RPMI8226 (cell line): ENCODE measurements around the gene RABEP2.
A peak's percentile ranks its signal among the peaks of the same experiment; 100 is the strongest.
"Not testable (repeated sequence)": the region's sequence is repeated elsewhere in the genome, so short reads cannot be mapped to it uniquely, and the experiment has no call there.

Experiments used
- DNase-seq: peaks from one replicate; pipeline ENCODE4 v3.0.0-alpha.2; 2015

The RABEP2 gene

DNA sequence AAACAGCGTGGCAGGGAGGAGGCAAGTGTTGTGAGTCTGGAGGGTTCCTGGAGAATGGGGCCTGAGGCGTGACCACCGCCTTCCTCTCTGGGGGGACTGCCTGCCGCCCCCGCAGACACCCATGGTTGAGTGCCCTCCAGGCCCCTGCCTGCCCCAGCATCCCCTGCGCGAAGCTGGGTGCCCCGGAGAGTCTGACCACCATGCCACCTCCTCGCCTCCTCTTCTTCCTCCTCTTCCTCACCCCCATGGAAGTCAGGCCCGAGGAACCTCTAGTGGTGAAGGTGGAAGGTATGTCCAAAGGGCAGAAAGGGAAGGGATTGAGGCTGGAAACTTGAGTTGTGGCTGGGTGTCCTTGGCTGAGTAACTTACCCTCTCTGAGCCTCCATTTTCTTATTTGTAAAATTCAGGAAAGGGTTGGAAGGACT is 6.8 kb upstream of the RABEP2 start, which contains the start of gene CD19:
Gene CD19 (plus strand): TSS at position 171 of the 425 bp plus-strand sequence. CDS start 30 bp downstream, at position 201.
- DNase-seq: no peak

DNA sequence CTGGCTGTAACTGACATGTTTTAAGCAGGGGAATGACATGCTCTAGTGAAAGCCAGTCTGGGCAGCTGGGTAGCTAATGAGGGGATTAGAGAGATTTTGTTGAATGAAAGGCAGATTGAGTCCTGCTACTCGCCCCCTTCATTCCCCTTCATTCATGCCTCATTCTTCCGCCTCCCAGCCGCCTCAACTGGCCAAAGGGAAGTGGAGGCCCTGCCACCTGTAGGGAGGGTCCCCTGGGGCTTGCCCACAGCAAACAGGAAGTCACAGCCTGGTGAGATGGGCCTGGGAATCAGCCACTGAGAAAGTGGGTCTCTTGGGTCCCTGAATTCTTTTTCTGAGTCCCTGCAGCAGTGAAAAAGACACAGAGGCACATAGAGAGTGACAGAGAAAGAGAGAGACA is 5.6 kb upstream of the RABEP2 start:
- DNase-seq: no peak

DNA sequence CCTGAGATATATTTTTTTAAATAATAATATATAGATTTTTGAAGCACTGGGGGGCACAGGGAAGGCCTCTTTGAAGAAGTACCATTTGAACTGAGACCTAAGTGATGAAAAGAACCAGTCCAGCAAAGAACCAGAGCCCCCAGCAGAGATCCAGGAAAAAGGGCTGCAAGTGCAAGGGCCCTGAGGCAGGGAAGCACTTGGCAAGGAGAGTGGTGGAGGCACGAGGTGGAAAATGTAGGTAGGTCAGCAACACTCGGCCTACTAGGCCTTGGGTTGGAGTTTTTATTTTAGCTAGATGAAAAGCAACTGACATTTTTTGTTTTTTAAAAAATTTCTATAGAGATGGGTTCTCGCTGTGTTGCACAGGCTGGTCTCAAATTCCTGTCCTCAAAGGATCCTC is 5.2 kb upstream of the RABEP2 start:
- no peak for DNase-seq

DNA sequence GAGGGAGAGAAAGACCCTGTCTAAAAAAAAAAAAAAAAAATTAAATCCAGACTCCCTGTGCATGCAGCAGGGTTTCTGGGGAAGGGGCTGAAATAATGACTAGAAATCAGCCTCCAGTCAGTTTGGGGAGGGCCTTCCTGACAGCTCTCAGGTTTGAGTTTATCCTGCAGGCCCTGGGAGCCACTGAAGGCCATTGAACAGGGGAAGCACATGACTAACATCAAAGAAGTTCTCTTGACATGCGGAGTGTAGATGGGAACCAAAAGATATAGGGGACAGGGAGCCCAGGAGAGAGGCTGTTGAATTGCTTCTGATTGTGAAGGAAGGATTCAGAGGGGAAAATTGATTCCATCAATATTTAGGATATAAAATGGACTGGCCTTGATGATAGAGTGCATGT is 2.8 kb upstream of the RABEP2 start:
- DNase-seq: no peak

DNA sequence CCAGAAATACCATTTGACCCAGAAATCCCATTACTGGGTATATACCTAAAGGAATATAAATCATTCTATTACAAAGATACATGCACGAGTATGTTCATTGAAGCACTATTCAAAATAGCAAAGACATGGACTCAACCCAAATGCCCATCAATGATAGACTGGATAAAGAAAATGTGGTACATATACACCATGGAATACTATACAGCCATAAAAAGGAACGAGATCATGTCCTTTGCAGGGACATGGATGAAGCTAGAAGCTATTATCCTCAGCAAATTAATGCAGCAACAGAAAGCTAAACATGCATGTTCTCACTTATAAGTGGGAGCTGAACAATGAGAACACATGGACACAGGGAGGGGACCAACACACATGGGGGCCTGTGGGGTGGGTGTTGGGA is 1.2 kb upstream of the RABEP2 start:
- not testable (repeated sequence) for DNase-seq

DNA sequence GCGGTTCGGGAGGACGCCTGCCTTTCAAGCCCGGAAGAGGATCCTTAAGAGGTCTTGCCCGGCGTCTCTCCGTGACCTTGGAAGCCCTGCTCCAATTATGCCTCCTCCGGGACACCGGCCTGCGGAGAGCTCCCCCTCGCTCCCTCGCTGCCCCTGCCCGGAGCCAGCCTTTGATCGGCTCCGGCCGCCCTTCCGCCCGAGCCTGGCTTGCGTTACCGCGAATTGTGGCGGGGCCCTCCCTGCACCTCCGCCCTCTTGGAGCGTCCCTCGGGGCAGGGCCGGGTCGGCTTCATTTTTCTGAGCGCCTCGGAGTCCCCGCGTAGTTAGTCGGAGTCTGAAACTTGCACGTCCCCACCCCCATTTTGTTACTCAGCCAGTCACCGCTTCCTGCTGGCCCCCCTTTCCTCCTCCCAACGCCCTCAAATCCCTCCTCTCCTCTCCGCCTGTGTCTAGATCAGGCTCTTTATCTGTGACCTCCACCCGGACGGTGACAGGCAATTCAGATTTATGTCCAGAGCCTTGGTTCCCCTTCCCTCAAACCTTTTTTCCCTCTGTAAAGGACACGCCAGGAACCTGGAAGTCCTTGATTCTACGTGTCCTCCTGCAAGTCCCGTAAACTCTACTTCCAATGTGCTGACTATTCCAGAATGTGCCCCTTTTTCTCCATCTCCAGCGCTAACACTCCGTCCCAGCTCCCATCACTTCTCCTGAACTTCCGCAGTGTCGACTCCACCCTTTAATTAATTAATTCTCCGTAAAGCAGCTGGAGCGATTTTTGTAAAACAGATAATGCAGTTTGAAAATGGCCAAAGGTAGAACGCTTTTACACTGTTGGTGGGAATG is 569 bp upstream of the RABEP2 start:
- peak; percentile 81 for DNase-seq

DNA sequence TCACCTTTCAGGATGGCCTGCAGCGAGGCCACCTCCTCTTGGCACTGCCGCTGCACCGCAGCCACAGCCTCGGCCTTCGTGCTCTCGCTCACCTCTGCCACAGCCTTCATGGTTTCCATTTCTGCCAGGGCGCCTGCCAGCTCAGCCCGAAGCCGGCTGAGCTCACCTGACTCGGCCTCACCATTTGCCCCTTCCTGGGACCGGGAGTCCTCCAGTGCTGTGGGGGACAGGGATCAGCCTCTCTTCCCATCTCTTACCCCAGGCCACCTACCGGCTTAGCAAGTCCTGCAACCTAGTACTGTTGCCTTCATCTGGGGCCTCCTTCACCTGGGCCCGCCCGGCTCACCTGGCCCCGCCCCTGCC is 658 bp downstream of the RABEP2 start:
- DNase-seq: no peak

DNA sequence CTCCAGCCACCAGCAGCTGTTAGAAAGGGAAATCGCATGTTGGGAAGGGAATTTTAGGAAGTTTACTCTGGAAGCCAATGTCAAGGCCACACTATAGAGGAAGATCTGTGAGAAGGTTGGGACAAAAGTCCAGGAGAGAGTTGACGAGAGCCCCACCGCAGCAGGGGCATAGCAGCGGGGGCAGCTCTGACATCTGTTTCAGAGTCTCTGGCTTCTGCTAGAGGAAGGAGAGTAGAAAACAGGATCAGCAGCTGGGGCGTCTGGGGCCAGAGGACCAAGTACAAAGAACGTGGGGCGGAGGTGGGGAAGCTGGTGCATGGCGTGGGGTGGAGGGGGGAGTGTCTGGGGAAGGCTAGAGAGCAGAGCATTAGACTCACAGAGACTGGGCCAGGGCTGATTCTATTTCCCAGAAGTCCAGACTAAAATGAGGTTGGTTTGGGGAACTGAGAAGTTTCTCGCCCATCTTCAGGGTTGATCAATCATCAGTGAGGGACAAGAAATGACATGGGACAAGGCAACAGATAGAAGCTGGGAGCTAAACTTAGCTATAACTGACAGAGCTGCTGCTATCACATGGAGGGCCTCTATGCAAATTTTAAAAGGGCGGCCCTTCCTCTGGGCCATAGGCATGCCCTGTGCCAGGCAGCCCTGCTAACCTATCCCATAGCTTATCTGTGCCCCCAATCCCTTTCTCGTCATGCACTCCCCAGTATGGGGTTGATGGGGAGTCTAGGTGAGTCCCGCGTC is 1.2 kb downstream of the RABEP2 start:
- peak; percentile 78 for DNase-seq

DNA sequence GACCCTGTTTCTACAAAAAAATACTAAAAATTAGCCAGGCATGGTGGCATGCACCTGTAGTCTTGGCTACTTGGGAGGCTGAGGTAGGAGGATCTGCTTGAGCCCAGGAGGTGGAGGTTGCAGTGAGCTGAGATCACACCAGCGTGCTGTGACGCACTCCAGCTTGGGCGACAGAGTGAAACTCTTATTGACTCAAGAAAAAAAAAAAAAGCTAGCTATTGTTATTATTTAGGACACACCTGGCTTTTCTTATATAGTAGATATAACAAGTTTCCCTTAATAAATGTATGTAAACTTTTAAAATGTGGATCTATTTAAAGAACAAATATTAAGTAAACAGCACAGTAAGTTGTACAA is 1.8 kb downstream of the RABEP2 start:
- DNase-seq: no peak

DNA sequence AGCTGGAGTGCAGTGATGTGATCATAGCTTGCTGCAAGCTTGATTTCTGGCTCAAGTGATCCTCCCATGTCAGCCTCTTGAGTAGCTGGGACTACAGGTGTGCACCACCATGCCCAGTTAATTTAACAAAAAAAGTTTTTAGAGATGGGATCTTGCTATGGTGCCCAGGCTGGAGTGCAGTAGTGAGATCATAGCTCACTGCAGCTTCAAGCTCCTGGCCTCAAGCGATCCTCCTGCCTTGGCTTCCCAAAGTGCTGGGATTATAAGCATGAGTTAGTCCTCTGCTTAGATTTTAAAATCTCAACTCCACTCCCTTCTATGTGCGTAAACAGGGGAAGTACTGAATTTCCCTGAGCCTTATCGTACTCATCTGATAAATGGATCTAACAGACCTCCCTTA is 6.3 kb downstream of the RABEP2 start:
- no peak for DNase-seq

DNA sequence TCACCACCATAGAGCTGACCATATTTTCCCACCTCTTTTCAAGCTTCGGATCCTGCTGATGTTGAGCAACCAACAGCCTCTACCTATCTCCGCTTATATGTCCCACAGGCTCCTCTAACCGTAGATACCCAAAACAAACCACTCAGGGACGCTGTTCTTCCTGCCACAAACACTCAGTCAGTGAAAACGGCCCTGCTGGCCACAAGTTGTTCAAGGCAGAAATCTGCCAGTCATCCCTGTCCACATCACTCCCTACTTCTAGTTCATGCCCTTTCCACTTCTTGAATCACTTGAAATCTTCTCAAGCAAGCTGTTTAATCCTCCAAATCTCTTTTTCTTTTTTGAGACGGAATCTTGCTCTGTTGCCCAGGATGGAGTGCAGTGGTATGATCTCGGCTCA is 7.9 kb downstream of the RABEP2 start:
- DNase-seq: no peak

DNA sequence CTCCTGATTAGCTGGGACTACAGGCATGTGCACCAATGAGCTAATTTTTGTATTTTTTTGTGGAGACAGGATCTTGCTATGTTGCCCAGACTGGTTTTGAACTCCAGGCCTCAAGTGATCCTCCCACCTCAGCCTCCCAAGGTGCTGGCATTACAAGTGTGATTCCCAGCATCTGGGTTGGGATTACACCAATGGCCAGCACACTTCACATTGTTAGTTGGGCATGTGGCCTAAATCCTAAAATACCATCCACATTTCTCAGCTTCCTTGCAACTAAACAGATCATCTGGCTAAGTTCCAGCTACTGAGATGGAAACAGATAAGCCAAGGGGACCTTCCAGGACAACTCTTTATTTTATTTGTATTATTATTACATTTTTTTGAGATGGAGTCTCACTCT is 9.9 kb downstream of the RABEP2 start:
- no peak for DNase-seq

DNA sequence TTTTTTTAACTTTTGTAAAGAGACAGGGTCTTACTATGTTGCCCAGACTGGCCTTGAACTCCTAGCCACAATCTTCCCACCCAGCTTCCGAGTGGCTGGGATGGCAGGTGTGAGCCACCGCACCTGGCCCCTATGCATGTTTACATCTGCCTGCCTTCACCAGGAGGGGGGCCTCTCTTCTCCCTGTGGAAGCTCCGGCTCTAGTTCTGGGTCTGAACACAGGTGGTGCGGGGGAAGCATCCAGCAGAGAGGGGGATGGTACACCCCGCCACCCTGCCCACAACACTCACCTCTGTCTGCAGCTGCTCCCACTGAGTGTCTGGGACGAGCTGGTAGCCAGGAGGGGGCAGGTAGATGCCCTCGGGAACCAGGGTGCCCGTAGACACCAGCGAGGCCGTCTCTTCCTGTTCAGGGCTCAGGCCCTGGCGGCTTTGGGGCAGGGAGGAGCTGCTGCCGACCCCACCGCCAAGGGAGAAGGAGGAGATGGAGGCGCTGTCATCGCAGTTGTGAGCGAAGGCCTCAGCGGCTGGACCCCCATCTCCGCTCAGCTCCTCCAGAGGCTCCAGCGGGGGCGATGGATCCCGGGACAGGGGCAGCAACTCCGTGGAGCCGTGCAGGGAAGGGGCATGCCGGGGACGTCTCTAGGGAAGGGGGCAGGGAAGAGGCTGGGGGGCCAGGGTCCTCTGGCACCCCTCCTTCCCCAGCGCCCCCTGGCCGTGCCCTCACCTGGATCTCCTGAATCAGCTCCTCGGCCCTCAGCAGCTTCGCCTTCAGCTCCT is 10.9 kb downstream of the RABEP2 start:
- DNase-seq: no peak

DNA sequence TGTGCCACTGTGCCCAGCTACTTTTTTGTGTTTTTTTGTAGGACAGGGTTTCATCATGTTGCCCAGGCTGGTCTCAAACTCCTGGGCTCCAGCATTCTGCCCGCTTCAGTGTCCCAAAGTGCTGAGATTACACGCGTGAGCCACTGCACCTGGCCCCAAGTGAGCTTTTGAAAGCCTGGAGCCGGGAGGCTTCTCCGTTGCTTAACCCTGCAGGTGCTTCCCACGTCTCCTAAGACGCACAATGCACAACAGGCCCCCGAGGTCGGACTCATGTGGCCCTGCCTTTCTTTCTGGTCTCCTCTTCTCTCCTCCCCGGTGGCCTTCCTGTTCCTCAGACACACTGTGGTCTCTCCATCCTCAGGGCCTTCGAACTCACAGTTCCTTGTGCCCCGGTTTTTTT is 12.5 kb downstream of the RABEP2 start:
- DNase-seq: no peak

DNA sequence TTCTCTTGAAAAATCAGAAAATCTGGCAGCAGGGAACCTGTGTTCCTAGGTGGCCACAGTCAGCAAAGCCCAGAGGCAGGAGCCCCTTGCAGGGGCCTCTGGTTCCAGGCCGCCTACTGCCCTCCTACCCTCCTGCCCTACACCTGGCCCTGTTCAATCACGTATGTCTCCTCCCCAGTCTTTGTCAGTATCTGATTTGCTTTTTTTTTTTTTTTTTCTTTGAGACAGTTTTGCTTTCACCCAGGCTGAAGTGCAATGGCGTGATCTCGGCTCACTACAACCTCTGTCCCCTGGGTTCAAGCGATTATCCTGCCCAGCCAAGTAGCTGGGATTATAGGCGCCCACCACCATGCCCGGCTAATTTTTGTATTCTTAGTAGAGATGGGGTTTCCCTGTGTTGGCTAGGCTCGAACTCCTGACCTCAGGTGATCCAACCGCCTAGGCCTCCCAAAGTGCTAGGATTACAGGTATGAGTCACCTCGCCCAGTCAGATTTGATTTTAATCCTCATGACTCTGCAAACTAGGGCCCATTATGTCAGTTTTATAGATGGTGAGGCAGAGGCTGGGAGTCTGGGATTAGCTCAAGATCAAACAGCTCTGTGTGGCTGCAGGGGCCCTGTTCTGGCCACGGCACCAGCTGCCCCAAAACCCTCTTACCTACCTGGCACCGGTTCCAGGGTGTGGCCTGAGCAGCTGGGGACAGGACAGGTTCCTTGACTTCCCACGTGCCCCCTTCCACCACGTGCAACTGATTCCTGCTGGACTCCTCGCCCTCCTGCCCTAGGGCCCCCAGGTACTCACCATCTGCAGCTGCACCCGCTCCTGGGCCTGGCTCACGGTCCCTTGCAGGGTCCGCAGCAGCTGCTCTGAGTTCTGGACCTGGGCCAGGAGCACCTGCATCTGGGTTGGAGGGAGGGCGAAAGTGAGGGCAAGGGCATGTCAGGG is 14.7 kb downstream of the RABEP2 start:
- DNase-seq: peak; percentile 11

DNA sequence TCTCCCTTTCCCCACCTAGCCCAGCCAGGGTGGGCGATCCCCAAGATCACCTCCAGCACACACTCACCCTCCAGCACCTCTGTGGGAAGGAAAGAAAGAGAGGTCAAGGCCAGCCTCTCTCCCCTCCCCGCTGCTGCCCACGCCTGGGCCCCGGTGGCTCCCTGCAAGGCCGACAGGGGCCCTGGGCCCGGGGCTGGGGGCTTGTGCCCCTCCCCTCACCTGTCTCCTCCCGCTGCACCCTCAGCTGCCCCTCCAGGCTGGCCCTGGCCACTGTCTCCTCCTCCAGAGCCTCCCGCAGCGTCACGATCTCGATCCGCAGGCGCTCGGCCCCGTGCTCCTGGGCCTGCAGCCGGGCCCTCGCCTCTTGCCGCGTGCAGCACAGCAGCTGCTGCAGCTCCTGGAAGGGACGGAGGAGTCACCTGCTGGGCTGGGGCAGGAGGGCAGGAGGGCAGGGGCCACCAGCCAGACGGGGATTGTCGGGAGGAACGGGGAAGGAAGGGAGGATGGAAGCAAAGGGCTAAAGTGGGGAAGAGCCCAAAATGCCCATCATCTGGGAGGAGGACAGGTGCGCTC is 19.2 kb downstream of the RABEP2 start:
- no peak for DNase-seq

DNA sequence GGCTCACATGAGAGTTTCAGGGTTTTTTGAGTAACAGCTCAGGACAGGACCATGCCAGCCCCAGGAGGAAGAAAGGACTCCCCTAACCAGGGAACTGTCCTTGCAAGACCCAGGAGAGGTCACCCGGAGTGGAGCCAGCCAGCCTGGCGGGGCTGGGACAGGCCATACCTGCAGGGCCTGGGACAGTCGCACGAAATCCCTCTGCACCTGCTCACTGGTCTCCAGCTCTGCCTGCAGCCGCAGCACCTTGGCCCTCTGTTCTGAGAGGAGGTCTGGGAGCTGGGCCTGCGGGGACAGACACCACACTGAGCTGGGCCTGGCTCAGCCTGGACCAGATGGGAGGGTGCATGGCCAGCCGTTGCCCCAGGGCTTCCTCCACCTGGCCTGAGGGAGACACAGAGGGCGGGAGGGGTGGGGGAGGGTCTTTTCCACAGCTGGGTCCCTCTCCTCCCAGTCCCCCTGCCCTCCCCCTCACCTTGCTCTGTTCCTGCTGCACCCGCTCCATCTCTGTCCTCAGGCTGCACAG is 19.7 kb downstream of the RABEP2 start:
- no peak for DNase-seq

DNA sequence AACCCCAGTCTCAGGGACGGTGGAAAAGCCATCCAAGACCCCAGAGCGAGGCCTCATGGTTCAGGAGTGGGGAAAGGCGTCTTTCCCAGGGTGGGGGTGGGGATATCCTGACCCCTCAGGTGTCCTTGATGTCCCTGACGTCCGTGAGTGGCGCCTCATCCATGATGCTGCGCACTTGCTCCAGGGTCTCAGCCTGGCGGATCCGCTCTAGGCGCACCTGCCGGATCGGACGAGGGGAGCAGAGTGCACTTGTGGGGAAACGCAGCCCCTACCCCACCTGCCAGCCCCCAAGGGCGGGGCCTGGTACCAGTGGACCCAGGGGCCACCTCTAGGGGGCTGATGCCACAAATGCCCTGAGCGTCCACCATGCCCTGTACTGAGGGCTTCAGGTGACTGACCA is 20.2 kb downstream of the RABEP2 start:
- DNase-seq: no peak

DNA sequence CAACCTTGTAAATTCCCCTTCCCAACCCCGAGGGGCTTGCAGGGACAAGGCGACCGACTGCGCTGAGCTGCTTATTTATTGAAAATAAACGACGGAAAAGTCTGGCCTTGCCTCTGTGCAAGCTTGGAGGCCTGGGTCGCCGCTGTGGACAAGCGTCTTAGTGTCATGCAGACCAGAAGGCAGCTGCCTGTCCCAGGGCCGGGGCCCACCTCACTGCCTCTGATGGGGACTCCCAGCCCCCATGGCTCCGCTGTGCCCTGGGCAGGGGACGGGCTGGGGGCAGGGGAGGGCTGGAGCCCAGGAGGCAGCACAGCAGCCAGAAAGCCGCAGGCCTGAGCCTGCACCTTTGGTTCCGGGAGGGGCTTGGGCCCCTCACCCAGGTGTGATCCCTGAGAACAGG is 20.7 kb downstream of the RABEP2 start:
- no peak for DNase-seq

DNA sequence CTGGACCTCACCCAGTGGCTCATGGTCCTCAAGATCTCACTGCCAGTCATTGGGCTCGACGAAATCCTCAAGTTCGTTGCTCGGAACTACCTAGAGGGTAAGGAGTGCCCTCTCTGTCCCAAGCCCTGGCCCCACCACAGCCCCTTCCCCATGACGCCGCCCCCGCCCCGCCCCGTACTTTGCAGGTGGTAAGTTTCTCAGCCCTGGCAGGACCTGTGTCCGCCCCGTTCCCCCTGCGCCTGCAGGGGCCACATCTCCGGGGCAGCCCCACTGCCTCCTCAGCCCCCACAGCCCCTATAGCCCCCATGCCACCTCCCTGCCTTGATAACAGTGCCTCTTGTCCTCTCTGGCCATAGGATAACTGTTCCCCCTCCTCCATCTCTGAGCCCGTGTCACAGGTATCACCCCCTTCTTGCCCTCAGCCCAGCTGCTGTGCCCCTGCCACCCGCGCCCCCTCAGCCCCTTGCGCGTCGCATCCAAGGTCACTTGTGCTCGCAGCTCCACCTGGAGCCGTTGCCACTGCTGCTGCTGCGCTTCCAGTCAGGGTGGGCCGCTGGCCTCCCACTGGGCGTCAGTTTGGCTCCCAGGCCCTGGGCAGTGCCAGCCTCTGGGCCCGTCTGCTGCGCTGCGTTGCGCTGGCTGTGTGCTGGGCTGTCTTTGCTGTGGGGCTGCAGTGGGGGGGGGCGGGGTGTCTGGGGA is 21.5 kb downstream of the RABEP2 start:
- DNase-seq: no peak

DNA sequence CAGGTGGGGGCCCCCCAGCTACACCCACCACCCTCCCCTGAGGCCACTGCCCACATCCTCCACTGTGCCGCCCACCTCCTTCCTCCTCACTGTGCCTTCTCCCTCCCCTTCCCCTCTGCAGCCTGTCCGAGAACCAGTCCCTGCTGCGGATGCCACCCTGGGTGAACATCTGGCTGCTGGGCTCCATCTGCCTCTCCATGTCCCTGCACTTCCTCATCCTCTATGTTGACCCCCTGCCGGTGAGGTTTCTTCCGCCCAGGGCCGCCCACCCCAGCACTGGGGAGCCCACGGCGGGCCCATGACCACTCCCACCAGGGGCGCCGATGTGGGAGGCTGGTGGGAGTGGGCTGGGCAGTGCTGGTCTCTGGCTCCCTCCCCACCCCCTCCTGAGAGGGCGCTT is 22.1 kb downstream of the RABEP2 start:
- DNase-seq: no peak
